Right lobe of liver (tissue), 4 donors: Measurements from ENCODE around the gene CHST11.

Experiments used
- CTCF ChIP-seq, 4 donors: fragments of 200-600 bp in 3 of 4; fragments of 450-650 bp in 1 of 4; IDR thresholded peaks; one replicate each; pipeline versions ENCODE4 v1.5.1 to v1.8.0; 2016 to 2022; ENCODE audit warnings: antibody characterized with exemption in 4 of 4, mild to moderate bottlenecking in 2 of 4
- POLR2A ChIP-seq: fragments of 450-650 bp; IDR thresholded peaks from one replicate; pipeline ENCODE4 v1.6.1; 2017; ENCODE audit warnings: antibody characterized with exemption, mild to moderate bottlenecking
- donor health status: DM: no; HTN: no; CAD: no.
- donor health status: DM: no; HTN: no; CAD: no.
- donor health status: DM: no; HTN: yes; CAD: no.

GRCh38 chr12:104490850-104491249 lies 34.1 kb downstream of the CHST11 start:
- no peak for TF ChIP-seq POLR2A
- TF ChIP-seq CTCF (IDR thresholded peaks at IDR 0.05) = no peak
